ENCODE results near the gene ZNF304.

- TF ChIP-seq CTCF (optimal IDR thresholded peaks at IDR 0.05 in 1 of 3, IDR thresholded peaks at IDR 0.05 in 1 of 3, conservative IDR thresholded peaks at IDR 0.05 in 1 of 3; ENCODE audit: extremely low read depth in 1 of 3, insufficient read depth in 2 of 3, low read length in 3 of 3) (no peak), EZH2 (IDR thresholded peaks at IDR 0.05; ENCODE audit: low read length) (no peak)
Measured at GRCh38 chr19:57363688-57364181, 12.7 kb downstream of the ZNF304 start.

Measured in keratinocyte (primary cell).